Measurements from ENCODE around the gene LONRF2.
A peak's percentile ranks its signal among the peaks of the same experiment; 100 is the strongest.

LONRF2 gene

DNA sequence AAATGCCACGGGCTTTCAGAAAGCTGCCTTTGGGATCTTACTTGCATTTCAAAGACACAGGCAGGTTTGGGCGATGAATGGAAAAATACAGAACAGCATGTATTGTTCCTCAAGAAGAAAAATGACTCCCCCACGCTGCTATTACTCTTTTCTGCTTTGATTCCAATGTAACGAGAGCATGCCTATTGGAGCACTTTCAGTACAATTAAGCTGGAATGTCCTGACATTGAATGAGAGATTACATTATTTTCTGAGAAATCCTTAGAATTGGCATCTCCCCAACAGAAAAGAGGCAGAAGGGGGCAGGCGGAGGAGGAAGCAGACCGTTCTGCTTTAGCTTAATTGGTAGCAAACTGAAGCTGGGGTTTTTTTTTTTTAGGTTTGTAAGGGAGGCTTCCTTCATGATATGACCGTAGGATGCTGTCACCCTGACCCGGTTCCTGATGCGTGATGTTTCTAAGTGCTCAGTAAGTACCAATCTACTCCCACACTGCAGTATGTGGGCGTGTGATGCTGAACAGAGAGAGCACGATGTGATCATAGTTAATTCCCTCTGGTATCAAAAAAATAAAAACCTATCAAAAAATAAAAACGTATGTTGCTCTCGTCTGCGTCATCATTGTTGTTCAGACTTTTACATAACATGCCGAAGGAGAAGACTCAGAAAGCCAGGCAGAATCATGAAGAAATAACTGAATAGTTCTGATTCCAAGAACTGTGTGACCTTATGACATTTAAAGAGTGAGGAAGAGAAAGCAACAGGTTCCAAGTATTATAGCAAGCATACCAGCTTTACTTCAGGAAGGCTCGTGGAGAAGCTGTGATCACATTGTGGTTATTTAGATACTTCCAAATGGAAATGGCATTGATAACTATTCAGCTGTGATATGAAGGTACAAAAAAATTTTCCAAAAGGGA is 40.5 kb downstream of the LONRF2 start:
- peaks cover 4% of the 10 kb centered on the region for H3K27me3 Mint-ChIP-seq (ENCODE audit: low read depth)
- H3K4me3 Mint-ChIP-seq = peak overlapping the region in 1 of 3 experiments; percentile 2
- peaks cover 28% of the 10 kb centered on the region for H3K4me1 Mint-ChIP-seq
- H3K9me3 Mint-ChIP-seq = no peaks in the 10 kb centered on the region
- no peaks in the 10 kb centered on the region for H3K36me3 Mint-ChIP-seq (ENCODE audit: low read depth)
- TF ChIP-seq, protein P1, sequence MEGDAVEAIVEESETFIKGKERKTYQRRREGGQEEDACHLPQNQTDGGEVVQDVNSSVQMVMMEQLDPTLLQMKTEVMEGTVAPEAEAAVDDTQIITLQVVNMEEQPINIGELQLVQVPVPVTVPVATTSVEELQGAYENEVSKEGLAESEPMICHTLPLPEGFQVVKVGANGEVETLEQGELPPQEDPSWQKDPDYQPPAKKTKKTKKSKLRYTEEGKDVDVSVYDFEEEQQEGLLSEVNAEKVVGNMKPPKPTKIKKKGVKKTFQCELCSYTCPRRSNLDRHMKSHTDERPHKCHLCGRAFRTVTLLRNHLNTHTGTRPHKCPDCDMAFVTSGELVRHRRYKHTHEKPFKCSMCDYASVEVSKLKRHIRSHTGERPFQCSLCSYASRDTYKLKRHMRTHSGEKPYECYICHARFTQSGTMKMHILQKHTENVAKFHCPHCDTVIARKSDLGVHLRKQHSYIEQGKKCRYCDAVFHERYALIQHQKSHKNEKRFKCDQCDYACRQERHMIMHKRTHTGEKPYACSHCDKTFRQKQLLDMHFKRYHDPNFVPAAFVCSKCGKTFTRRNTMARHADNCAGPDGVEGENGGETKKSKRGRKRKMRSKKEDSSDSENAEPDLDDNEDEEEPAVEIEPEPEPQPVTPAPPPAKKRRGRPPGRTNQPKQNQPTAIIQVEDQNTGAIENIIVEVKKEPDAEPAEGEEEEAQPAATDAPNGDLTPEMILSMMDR (IDR thresholded peaks at IDR 0.05; ENCODE audit: unreplicated experiment in 3 of 3) = no peak
- H3K27ac Mint-ChIP-seq = peak overlapping the region in 2 of 3 experiments; percentile 59 to 70

DNA sequence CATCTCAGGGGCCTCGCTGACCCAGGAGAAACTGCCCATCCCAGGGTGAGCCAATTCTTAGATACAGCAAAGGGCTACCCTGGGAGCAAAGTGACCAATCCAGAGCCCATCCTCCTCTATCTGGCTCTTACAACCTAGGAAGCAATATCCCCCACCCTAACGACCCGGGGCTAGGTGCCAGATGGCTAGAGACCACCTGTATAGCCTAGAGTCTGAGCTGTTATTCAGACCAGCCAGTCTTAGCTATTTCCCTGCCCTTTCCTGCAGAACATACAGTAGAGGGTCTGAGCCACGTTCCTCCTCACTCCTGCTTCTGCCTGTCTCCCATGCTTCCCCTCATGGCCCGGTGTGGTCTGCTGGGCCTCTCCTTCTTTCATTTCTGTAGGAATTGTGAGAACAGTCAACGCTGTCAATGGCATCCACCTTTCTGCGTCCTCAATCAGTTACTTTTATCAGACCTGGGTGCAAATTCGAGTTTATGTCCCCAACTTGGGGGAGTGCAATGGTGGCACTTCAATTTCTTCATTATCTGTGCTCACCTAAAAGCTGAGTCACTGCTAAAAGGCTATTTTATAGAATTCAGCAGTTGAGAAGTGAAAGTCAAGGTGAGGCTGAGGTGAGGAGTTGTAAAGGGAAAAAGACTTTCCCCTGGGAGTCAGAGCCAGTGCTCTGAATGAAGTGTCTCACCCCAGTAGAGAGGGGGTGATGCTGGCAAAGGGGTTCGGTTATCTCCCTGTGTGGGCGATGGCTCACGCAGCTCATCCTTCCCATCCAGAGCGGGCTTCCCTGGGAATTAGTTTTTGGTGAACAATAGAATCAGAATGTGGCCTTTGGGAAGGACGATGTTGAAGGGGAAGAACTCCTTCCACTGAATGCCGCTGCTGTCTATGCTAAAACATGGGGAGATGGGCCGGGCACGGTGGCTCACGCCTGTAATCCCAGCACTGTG is 42.4 kb downstream of the LONRF2 start:
- TF ChIP-seq, protein P1 (IDR thresholded peaks at IDR 0.05; ENCODE audit: unreplicated experiment in 3 of 3) = no peak
- H3K4me1 Mint-ChIP-seq = peaks cover 15% of the 10 kb centered on the region
- no peak overlapping the region for H3K27ac Mint-ChIP-seq

DNA sequence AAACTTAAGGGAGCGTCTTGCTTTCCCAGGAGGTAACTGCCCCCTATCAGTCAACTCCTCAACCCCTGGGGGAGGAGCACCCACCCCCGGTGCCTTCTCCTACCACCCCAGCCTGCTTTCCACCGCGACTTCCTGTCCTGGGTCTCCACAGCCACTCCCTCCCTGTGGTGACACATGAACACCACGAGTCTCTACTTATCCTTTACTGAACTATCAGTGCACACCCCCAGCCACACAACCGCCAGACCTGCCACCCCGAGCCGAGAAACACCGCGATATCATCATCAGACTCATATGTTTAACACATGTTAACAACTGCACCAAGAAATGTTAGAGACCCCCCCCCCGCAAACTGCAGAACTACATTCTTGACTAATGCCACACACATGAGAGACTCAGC is 43.3 kb downstream of the LONRF2 start:
- TF ChIP-seq, protein P1 (IDR thresholded peaks at IDR 0.05; ENCODE audit: unreplicated experiment in 3 of 3) = no peak
- no peak overlapping the region for H3K27ac Mint-ChIP-seq
- no peaks in the 10 kb centered on the region for H3K9me3 Mint-ChIP-seq
- H3K4me3 Mint-ChIP-seq = no peak overlapping the region
- peaks cover 8% of the 10 kb centered on the region for H3K27me3 Mint-ChIP-seq (ENCODE audit: low read depth)
- H3K4me1 Mint-ChIP-seq = peaks cover 15% of the 10 kb centered on the region
- H3K36me3 Mint-ChIP-seq (ENCODE audit: low read depth) = no peaks in the 10 kb centered on the region

More for the DNA sequence above, 42.4 kb downstream of the LONRF2 start:
- Mint-ChIP-seq H3K27me3 (ENCODE audit: low read depth) (peaks cover 4% of the 10 kb centered on the region), H3K9me3 (no peaks in the 10 kb centered on the region), H3K4me3 (no peak overlapping the region), H3K36me3 (ENCODE audit: low read depth) (no peaks in the 10 kb centered on the region)

DNA sequence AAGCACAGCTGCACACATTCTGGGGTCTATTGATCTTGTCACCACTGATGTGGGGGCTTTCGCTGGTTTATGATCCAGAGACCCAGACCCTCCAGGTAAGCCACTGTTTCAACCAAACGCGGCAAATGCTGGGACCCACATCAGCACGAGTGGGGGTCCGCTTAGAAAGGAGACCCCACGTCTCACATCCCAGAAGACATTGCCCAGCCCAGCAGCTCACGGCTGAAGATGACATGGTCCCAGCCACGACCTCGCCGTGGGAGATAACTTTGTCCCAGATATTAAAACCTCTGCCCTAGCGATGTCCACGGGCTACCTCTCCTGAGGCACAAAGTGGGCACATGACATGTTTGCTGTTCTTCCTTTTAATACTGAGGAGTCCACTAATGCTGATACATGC is 43.8 kb downstream of the LONRF2 start:
- H3K27ac Mint-ChIP-seq = no peak overlapping the region
- no peak overlapping the region for H3K4me3 Mint-ChIP-seq
- TF ChIP-seq, protein P1 (IDR thresholded peaks at IDR 0.05; ENCODE audit: unreplicated experiment in 3 of 3) = no peak
- H3K4me1 Mint-ChIP-seq = peaks cover 15% of the 10 kb centered on the region
- no peaks in the 10 kb centered on the region for H3K36me3 Mint-ChIP-seq (ENCODE audit: low read depth)
- no peaks in the 10 kb centered on the region for H3K9me3 Mint-ChIP-seq
- peaks cover 8% of the 10 kb centered on the region for H3K27me3 Mint-ChIP-seq (ENCODE audit: low read depth)

DNA sequence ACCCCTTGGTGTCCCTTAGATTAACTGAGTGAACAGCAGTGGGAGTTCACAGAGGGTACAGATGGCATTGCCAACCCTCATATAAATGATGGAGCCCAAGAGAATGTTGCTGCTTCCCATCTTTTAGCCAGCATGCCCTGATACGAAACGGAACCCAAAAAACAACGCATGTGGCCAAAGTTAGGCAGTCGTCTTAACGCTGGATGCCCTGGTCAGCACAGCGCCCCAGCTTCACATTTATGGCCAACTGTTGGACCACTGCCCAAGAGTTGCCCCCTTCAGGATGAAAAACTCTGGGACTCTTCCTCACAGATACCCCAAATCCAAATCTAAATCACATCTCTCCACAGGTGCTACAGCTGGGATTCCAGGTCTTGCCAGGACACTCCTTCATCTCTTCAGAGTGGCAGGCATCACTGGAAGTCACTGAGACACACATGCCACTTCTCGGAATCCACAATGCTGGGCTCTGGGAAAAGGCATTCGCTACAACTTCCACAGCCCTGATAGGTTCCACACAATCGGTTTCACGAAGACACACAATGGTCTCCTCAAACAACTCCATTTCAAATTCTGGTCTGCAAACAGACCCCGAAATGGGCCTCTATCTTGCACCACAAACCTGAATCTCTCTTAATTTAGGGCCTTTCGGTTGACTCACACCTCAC is 44.6 kb downstream of the LONRF2 start:
- no peaks in the 10 kb centered on the region for H3K36me3 Mint-ChIP-seq (ENCODE audit: low read depth)
- no peaks in the 10 kb centered on the region for H3K9me3 Mint-ChIP-seq
- H3K27ac Mint-ChIP-seq = no peak overlapping the region
- peaks cover 8% of the 10 kb centered on the region for H3K27me3 Mint-ChIP-seq (ENCODE audit: low read depth)
- H3K4me1 Mint-ChIP-seq = peaks cover 19% of the 10 kb centered on the region
- TF ChIP-seq, protein P1 (IDR thresholded peaks at IDR 0.05; ENCODE audit: unreplicated experiment in 3 of 3) = no peak
- H3K4me3 Mint-ChIP-seq = no peak overlapping the region
